Measurements from ENCODE around the gene SH3PXD2B.

Gene SH3PXD2B

GRCh38 chr5:172492097-172492840, 37.9 kb upstream of the SH3PXD2B start:
- ATAC-seq (ENCODE audit: insufficient read depth, low read depth) = no peak
- no peak overlapping the region for H3K4me2 ChIP-seq (ENCODE audit: insufficient read depth, low read length)

GRCh38 chr5:172491481-172491880, 37.2 kb upstream of the SH3PXD2B start:
- TF ChIP-seq CTCF (IDR thresholded peaks at IDR 0.05; ENCODE audit: borderline replicate concordance, extremely low read depth, low read length, poor library complexity, severe bottlenecking) = no peak
- no peak for TF ChIP-seq EZH2 (IDR thresholded peaks at IDR 0.05; ENCODE audit: borderline replicate concordance, low read depth, low read length, severe bottlenecking)
- Histone ChIP-seq H3K27me3 (ENCODE audit: insufficient read depth, low read length, poor library complexity) (peaks cover 22% of the 10 kb centered on the region), H4K20me1 (ENCODE audit: insufficient read depth, low read length) (no peaks in the 10 kb centered on the region), H3K27ac (ENCODE audit: low read length) (no peak overlapping the region), H3K9ac (ENCODE audit: low read depth, low read length) (no peak overlapping the region), H3K9me3 (ENCODE audit: insufficient read depth, low read length, severe bottlenecking) (no peaks in the 10 kb centered on the region), H3K4me1 (ENCODE audit: insufficient read depth, low read length) (no peaks in the 10 kb centered on the region), H3K36me3 (ENCODE audit: insufficient read depth, low read length) (no peaks in the 10 kb centered on the region), H3K4me3 (ENCODE audit: low read depth in 1 of 2, low read length in 2 of 2) (no peak overlapping the region), H3K79me2 (ENCODE audit: insufficient read depth, low read length) (no peaks in the 10 kb centered on the region), H3K4me2 (ENCODE audit: insufficient read depth, low read length) (no peak overlapping the region), H2AFZ (ENCODE audit: low read depth, low read length) (no peak overlapping the region)
- no peak for DNase-seq
- ATAC-seq (ENCODE audit: insufficient read depth, low read depth) = no peak

More at GRCh38 chr5:172492097-172492840, 37.9 kb upstream of the SH3PXD2B start:
- H4K20me1 ChIP-seq (ENCODE audit: insufficient read depth, low read length) = no peaks in the 10 kb centered on the region
- no peak overlapping the region for H2AFZ ChIP-seq (ENCODE audit: low read depth, low read length)
- H3K9ac ChIP-seq (ENCODE audit: low read depth, low read length) = no peak overlapping the region
- TF ChIP-seq EZH2 (IDR thresholded peaks at IDR 0.05; ENCODE audit: borderline replicate concordance, low read depth, low read length, severe bottlenecking) (no peak), CTCF (IDR thresholded peaks at IDR 0.05; ENCODE audit: borderline replicate concordance, extremely low read depth, low read length, poor library complexity, severe bottlenecking) (no peak)
- no peak for DNase-seq
- H3K4me1 ChIP-seq (ENCODE audit: insufficient read depth, low read length) = no peaks in the 10 kb centered on the region
- H3K79me2 ChIP-seq (ENCODE audit: insufficient read depth, low read length) = no peaks in the 10 kb centered on the region
- no peaks in the 10 kb centered on the region for H3K36me3 ChIP-seq (ENCODE audit: insufficient read depth, low read length)
- H3K27me3 ChIP-seq (ENCODE audit: insufficient read depth, low read length, poor library complexity) = peaks cover 30% of the 10 kb centered on the region
- no peak overlapping the region for H3K4me3 ChIP-seq (ENCODE audit: low read depth in 1 of 2, low read length in 2 of 2)
- no peaks in the 10 kb centered on the region for H3K9me3 ChIP-seq (ENCODE audit: insufficient read depth, low read length, severe bottlenecking)
- no peak overlapping the region for H3K27ac ChIP-seq (ENCODE audit: low read length)

DNA sequence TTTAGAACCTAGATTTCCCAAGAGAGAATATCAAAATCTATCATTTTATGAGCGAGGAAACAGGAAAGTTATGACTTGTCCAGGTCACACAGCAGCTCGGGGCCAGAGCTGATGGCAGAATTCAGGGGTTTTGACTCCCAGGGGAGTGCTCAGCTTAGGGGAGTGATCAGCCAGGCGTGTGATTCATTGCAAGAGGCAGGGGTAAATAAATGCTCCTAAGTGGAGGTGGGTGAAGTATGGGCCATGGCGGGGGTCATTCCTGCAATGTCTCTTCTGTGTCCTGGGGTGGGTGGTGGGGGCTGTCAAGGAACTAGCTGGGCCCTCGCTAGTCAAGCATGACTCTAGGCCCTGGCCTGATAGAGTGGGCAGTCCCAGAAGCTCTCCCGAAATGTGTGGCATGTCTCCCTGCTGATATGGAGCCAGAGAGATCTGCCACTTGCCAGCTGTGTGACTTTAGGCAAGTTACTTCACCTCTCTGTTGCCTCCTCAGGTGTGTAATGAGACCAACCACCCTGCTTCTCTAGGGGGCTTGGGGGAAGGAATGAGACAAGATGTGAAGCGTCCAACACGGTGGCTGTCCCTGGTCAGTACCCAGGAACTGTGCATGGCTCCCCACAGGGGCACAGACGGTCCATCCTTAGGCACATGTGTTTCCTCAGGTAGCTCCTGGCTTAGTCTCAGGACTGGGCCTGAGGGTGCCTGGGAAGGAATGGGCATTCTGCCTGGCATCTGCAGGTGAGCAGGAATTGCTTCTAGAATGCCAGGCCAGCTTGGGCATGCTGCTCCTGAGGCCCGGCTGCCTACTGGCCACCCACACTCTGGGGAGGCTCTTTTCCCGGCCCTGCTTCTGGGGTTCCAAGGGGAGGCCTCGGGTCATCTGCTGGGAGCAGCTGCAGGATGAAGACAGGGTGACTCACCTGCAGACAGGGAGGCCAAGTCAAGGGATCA, 36.5 kb upstream of the SH3PXD2B start:
- peaks cover 17% of the 10 kb centered on the region for H3K27me3 ChIP-seq (ENCODE audit: insufficient read depth, low read length, poor library complexity)
- H3K4me2 ChIP-seq (ENCODE audit: insufficient read depth, low read length) = no peak overlapping the region
- no peaks in the 10 kb centered on the region for H3K79me2 ChIP-seq (ENCODE audit: insufficient read depth, low read length)
- H3K9me3 ChIP-seq (ENCODE audit: insufficient read depth, low read length, severe bottlenecking) = no peaks in the 10 kb centered on the region
- H3K9ac ChIP-seq (ENCODE audit: low read depth, low read length) = no peak overlapping the region
- H3K4me1 ChIP-seq (ENCODE audit: insufficient read depth, low read length) = no peaks in the 10 kb centered on the region
- H3K4me3 ChIP-seq (ENCODE audit: low read depth in 1 of 2, low read length in 2 of 2) = no peak overlapping the region
- no peak for TF ChIP-seq CTCF (IDR thresholded peaks at IDR 0.05; ENCODE audit: borderline replicate concordance, extremely low read depth, low read length, poor library complexity, severe bottlenecking)
- no peak for TF ChIP-seq EZH2 (IDR thresholded peaks at IDR 0.05; ENCODE audit: borderline replicate concordance, low read depth, low read length, severe bottlenecking)
- no peaks in the 10 kb centered on the region for H4K20me1 ChIP-seq (ENCODE audit: insufficient read depth, low read length)
- no peak overlapping the region for H3K27ac ChIP-seq (ENCODE audit: low read length)
- H3K36me3 ChIP-seq (ENCODE audit: insufficient read depth, low read length) = no peaks in the 10 kb centered on the region
- DNase-seq (no peak), ATAC-seq (ENCODE audit: insufficient read depth, low read depth) (no peak)
- H2AFZ ChIP-seq (ENCODE audit: low read depth, low read length) = no peak overlapping the region

Data from DND-41 (cell line).